ENCODE measurements around the gene NOTUM. TPM values are rescaled to one million over a fixed set of nuclear protein-coding genes. Genes with fewer than 3 reads are reported as not detected.

The NOTUM gene
- polyA plus RNA-seq, 3 donors: not detected

DNA sequence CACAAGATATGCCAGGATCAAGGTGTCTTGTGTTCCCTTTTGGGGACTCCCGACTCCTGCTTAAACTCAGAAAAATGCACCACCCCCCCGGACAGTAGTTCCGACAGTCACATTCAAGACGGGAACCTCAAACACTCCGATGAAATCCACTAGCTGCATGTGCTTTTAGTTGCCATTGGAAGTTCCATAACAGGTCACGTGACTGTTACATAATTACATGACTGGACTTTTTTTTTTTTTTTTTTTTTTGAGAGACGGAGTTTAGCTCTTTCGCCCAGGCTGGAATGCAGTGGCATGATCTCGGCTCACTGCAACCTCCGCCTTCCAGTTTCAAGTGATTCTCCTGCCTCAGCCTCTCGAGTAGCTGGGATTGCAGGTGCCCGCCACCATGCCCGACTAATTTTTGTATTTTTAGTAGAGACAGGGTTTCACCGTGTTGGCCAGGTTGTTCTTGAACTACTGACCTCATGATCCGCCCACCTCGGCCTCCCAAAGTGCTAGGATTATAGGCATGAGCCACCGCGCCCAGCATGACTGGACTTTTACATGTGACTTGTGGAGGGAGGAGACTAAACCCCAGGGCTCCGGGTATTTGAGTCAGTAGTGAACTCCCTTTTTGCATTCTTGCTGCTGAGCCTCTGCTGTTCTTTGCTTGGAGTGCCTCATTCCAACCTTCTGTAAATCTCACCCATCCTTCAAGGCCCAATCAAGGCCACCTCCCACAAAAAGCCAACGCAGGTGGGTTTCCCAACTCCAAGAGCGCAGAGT lies 44.6 kb downstream of the NOTUM start:
- Mint-ChIP-seq H3K9me3 (peaks cover 0 to 10% (median 4%) of the 10 kb centered on the region in 7 donors), H3K4me1 (peaks cover 65% of the 10 kb centered on the region), H3K4me3 (peak overlapping the region; percentile 82 to 93), H3K27me3 (ENCODE audit: low read depth in 3 of 3) (no peaks in the 10 kb centered on the region), H3K36me3 (peaks cover 54 to 73% of the 10 kb centered on the region in 2 donors), H3K27ac (peak overlapping the region; percentile 73 to 93 (median 90))
- H3K4me3 ChIP-seq (replicated peaks in 1 of 3; ENCODE audit: low read depth in 2 of 3, low read length in 3 of 3): peak overlapping the region in 2 of 3 experiments; percentile 65 to 93
- H2AFZ ChIP-seq (ENCODE audit: insufficient read depth, low read depth, low read length, poor library complexity, severe bottlenecking): no peak overlapping the region
- intact Hi-C loops (cut with micrococcal nuclease): loop anchor here in 1 of 2 donors (10.0 kb wide), 1 partner anchor 52 kb away; the partner anchor contains the start of gene P4HB
- H3K27me3 ChIP-seq (ENCODE audit: control insufficient read depth in 2 of 2, insufficient read depth in 2 of 2, low read length in 2 of 2): no peaks in the 10 kb centered on the region
- H3K27ac ChIP-seq (ENCODE audit: low read depth in 1 of 2, low read length in 2 of 2): peak overlapping the region; percentile 29 to 82
- no peak overlapping the region for H3K9ac ChIP-seq (ENCODE audit: insufficient read depth, low read length, poor library complexity, severe bottlenecking)
- TF ChIP-seq, protein P1, sequence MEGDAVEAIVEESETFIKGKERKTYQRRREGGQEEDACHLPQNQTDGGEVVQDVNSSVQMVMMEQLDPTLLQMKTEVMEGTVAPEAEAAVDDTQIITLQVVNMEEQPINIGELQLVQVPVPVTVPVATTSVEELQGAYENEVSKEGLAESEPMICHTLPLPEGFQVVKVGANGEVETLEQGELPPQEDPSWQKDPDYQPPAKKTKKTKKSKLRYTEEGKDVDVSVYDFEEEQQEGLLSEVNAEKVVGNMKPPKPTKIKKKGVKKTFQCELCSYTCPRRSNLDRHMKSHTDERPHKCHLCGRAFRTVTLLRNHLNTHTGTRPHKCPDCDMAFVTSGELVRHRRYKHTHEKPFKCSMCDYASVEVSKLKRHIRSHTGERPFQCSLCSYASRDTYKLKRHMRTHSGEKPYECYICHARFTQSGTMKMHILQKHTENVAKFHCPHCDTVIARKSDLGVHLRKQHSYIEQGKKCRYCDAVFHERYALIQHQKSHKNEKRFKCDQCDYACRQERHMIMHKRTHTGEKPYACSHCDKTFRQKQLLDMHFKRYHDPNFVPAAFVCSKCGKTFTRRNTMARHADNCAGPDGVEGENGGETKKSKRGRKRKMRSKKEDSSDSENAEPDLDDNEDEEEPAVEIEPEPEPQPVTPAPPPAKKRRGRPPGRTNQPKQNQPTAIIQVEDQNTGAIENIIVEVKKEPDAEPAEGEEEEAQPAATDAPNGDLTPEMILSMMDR (IDR thresholded peaks at IDR 0.05): no peak
- H3K36me3 ChIP-seq (replicated peaks in 1 of 2; ENCODE audit: control insufficient read depth in 1 of 2, insufficient read depth in 2 of 2, low read length in 2 of 2): peaks cover 52 to 62% of the 10 kb centered on the region in 2 donors
- H3K4me1 ChIP-seq (ENCODE audit: control insufficient read depth in 1 of 2, insufficient read depth in 2 of 2, low read length in 2 of 2): peaks cover 58 to 64% of the 10 kb centered on the region in 2 donors
- peaks cover 75% of the 10 kb centered on the region for H3K79me2 ChIP-seq (ENCODE audit: insufficient read depth, low read length)
- H3K9me3 ChIP-seq (replicated peaks in 1 of 2; ENCODE audit: control insufficient read depth in 1 of 2, insufficient read depth in 1 of 2, low read length in 2 of 2): peaks cover 0 to 2% of the 10 kb centered on the region in 2 donors
- DNase-seq: peak; percentile 55 to 89 (median 77)
- H3K4me2 ChIP-seq (replicated peaks; ENCODE audit: extremely low read depth, low read length, poor library complexity, severe bottlenecking): peak overlapping the region; percentile 96
- H4K20me1 ChIP-seq (ENCODE audit: insufficient read depth, low read length): peaks cover 96% of the 10 kb centered on the region
- 56% methylated on average over 10 of the region's 21 CpGs for WGBS (ENCODE audit: insufficient coverage)

DNA sequence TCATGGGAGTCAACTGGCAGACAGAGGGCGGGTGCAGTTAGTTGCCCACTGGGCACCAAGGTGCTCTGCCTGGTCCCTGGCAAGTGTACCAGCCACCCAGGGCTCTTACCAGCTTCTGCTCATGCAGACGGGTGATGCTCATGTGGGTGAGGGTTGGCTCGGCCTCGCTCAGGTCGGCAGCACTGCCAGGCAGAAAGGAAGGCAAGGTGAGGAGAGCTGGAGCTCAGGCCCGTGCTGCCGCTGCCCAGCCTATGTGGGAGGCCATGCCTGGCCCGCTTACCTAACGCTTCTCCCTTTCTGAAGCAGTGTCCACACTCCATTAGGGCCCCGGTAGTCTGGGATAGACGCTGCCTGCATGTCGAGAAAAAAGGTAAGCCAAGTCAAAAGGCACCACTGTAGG lies 45.7 kb downstream of the NOTUM start:
- Histone ChIP-seq H3K27ac (ENCODE audit: low read depth in 1 of 2, low read length in 2 of 2) (peak overlapping the region in 1 of 2 donors; percentile 82), H3K4me3 (replicated peaks in 1 of 3; ENCODE audit: low read depth in 2 of 3, low read length in 3 of 3) (no peak overlapping the region), H3K9me3 (replicated peaks in 1 of 2; ENCODE audit: control insufficient read depth in 1 of 2, insufficient read depth in 1 of 2, low read length in 2 of 2) (peaks cover 0 to 2% of the 10 kb centered on the region in 2 donors), H3K27me3 (ENCODE audit: control insufficient read depth in 2 of 2, insufficient read depth in 2 of 2, low read length in 2 of 2) (no peaks in the 10 kb centered on the region), H2AFZ (ENCODE audit: insufficient read depth, low read depth, low read length, poor library complexity, severe bottlenecking) (no peak overlapping the region), H3K79me2 (ENCODE audit: insufficient read depth, low read length) (peaks cover 70% of the 10 kb centered on the region), H3K4me2 (replicated peaks; ENCODE audit: extremely low read depth, low read length, poor library complexity, severe bottlenecking) (no peak overlapping the region), H3K4me1 (ENCODE audit: control insufficient read depth in 1 of 2, insufficient read depth in 2 of 2, low read length in 2 of 2) (peaks cover 53 to 60% of the 10 kb centered on the region in 2 donors), H3K9ac (ENCODE audit: insufficient read depth, low read length, poor library complexity, severe bottlenecking) (no peak overlapping the region), H4K20me1 (ENCODE audit: insufficient read depth, low read length) (peaks cover 87% of the 10 kb centered on the region), H3K36me3 (replicated peaks in 1 of 2; ENCODE audit: control insufficient read depth in 1 of 2, insufficient read depth in 2 of 2, low read length in 2 of 2) (peaks cover 51 to 54% of the 10 kb centered on the region in 2 donors)
- Mint-ChIP-seq H3K27ac (peak overlapping the region in 2 of 7 donors; percentile 48 to 68), H3K4me3 (no peak overlapping the region), H3K9me3 (peaks cover 0 to 10% (median 4%) of the 10 kb centered on the region in 7 donors), H3K27me3 (ENCODE audit: low read depth in 3 of 3) (no peaks in the 10 kb centered on the region), H3K36me3 (peaks cover 51 to 66% of the 10 kb centered on the region in 2 donors), H3K4me1 (peaks cover 57% of the 10 kb centered on the region)
- 97% methylated on average over 11 of the region's 12 CpGs for WGBS (ENCODE audit: insufficient coverage)
- TF ChIP-seq, protein P1 (IDR thresholded peaks at IDR 0.05): no peak
- DNase-seq: no peak
- intact Hi-C loops (cut with micrococcal nuclease): loop anchor here in 1 of 2 donors (10.0 kb wide), 1 partner anchor 51 kb away; the partner anchor contains the start of gene P4HB

Measured in CD14-positive monocyte (primary cell).